AG04450 (cell line): ENCODE results near the gene ZNF740. TPM values are rescaled to one million over a fixed set of nuclear protein-coding genes. Genes with fewer than 3 reads are reported as not detected.

Source experiments
- CTCF ChIA-PET: fragments of 300-600, 350-600 bp; formaldehyde crosslinking; extraction: SDS; loops from one replicate; lab custom pipeline; 2022; ENCODE audit warnings: antibody characterized with exemption, inconsistent platforms; lab: Charles Lee
- POLR2A ChIA-PET: fragments of 350-600 bp; formaldehyde crosslinking; extraction: SDS; loops from one replicate; lab custom pipeline; 2021; ENCODE audit warnings: antibody characterized with exemption, inconsistent platforms; lab: Yijun Ruan, JAX
- DNase-seq: peaks from one replicate; pipeline ENCODE4 v3.0.0-alpha.2; 2011; ENCODE audit warnings: low read depth, low spot score
- H3K27ac ChIP-seq: one replicate; pipeline ENCODE4 v1.5.1; 2012; ENCODE audit warnings: low read depth, low read length, control low read depth
- H3K27me3 ChIP-seq: one replicate; pipeline ENCODE4 v1.6.0; 2012; ENCODE audit warnings: low read length; ENCODE audit not compliant: control insufficient read depth, insufficient read depth
- H3K4me3 ChIP-seq: 2 replicates; pipeline ENCODE4 v1.5.1; 2011; ENCODE audit warnings: mild to moderate bottlenecking, low read depth, low read length, control low read depth
- H3K9me3 ChIP-seq: 2 replicates; pipeline ENCODE4 v1.5.1; 2012; ENCODE audit warnings: low read length; ENCODE audit not compliant: control insufficient read depth, insufficient read depth
- polyA plus RNA-seq: library from polyadenylated mRNA; depleted of rRNA; stranded (reverse); fragments of >200 nt; gene quantifications from 2 replicates; pipeline ENCODE4 v1.2.3, GENCODE V29; 2011
- TF ChIP-seq, protein P1 (sequence below): IDR thresholded peaks from 2 replicates; pipeline ENCODE4 v1.5.1; 2011; ENCODE audit warnings: low read depth, low read length, control low read depth, inconsistent platforms

The ZNF740 gene
- polyA plus RNA-seq, 1 experiment: 21.7 TPM

DNA sequence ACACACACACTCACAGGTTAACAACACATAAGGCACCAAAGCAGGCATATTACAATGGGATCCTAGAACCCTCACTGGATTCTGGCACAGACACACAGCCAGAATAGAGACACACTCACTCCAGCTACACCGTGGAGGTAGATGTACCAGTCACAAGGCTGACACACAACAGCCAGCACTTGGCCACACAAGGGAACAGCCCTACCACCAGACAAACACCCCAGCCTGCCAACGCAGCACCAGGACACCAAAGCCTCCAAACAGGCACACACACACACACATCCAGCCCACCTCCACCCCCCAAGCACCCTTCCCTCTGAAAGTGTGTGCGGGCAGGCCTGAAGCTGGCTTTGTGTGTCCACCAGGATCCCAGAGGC is 37.4 kb downstream of the ZNF740 start:
- TF ChIP-seq, protein P1, sequence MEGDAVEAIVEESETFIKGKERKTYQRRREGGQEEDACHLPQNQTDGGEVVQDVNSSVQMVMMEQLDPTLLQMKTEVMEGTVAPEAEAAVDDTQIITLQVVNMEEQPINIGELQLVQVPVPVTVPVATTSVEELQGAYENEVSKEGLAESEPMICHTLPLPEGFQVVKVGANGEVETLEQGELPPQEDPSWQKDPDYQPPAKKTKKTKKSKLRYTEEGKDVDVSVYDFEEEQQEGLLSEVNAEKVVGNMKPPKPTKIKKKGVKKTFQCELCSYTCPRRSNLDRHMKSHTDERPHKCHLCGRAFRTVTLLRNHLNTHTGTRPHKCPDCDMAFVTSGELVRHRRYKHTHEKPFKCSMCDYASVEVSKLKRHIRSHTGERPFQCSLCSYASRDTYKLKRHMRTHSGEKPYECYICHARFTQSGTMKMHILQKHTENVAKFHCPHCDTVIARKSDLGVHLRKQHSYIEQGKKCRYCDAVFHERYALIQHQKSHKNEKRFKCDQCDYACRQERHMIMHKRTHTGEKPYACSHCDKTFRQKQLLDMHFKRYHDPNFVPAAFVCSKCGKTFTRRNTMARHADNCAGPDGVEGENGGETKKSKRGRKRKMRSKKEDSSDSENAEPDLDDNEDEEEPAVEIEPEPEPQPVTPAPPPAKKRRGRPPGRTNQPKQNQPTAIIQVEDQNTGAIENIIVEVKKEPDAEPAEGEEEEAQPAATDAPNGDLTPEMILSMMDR: no peak
- CTCF ChIA-PET: interaction anchor here (1.3 to 4.3 kb wide), 4 partner anchors 58 to 127 kb away, joined by 4 to 23 read pairs (median 8); partner anchors contain the start of gene AAAS
- H3K9me3 ChIP-seq: no peaks in the 10 kb centered on the region; the same call in 1 of the 2 replicates
- DNase-seq: no peak
- no peaks in the 10 kb centered on the region for H3K27me3 ChIP-seq
- peak overlapping the region; percentile 80 for H3K4me3 ChIP-seq
- H3K27ac ChIP-seq: peak overlapping the region; percentile 31
- POLR2A ChIA-PET: interaction anchor here (0.8 kb wide), 1 partner anchor 127 kb away, joined by 3 read pairs; no protein-coding TSS in a partner anchor

DNA sequence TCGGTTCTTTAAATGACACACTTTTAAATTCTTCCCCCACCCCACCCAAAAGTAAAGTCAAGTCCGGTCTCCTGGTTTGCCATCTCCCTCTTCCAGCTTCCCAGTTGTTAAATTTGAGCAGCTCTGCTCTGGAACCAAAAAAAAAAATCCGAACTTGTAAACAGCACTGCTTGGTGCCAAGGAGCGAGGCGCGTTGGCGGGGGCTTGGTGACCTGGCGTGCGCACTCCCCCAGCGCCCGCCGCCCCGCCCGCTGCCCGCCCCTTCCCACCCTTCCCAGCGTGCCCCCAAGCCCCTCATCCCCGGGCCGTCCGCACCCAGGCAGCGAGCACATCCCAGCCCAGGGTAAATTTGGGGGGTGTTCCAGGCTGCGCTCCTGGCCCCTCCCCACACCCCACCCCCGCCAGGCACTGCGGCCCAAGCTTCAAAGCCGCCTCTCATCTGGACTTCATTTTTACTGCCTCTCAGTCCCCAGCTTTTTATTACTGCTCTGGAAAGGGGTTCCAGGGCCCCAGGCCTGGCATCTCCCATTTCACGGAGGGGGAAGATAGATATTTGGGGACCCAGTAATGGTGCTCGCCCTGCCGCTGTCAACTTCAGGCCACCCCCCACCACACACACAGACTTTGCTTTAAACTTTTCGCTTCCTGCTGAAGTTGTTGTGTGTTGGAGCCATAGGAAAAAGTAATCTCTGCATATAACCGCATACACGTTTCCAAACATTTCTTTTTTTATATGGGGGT is 38.2 kb downstream of the ZNF740 start:
- ChIA-PET POLR2A (interaction anchor here (0.7 to 1.4 kb wide), 5 partner anchors 34 to 126 kb away, joined by 3 to 5 read pairs (median 3); partner anchors contain the start of gene AAAS), CTCF (interaction anchor here (1.0 to 4.3 kb wide), 4 partner anchors 59 to 126 kb away, joined by 3 to 23 read pairs (median 6); partner anchors contain the start of gene AAAS)
- H3K27ac ChIP-seq: peak overlapping the region; percentile 57
- peak overlapping the region; percentile 80 for H3K4me3 ChIP-seq
- H3K9me3 ChIP-seq: no peaks in the 10 kb centered on the region; the same call in 1 of the 2 replicates
- DNase-seq: no peak
- H3K27me3 ChIP-seq: no peaks in the 10 kb centered on the region
- TF ChIP-seq, protein P1: no peak

DNA sequence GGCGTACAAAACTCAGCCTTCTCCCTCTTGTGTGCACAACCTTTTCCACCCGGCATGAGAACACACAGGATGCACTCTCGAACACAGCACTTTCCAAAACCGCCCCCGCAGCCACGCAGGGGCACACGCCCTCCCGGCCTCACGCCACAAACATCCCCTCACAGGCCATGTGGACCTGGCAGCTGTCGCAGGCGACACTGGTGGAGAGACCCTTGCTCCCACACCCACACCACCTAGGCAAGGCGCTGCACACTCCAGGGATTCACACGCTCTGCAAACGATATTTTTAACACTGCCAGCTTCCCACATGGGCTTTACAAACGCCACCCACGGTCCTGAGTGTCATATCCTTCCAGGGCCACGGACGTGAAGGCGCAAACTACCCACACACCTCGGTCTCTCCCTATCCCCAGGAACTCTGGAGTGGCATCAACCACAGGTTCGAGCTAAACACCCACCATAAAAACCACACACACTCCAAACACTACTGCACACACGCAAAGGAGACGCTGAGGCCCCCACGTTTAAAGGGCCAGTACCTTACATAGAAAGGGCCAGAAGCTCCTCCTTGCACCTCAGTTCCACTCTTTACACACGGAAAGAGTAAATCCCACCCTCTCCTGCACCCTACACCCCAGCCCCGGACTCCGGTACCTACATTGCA is 38.9 kb downstream of the ZNF740 start:
- Histone ChIP-seq H3K27me3 (no peaks in the 10 kb centered on the region), H3K27ac (peak overlapping the region; percentile 57), H3K4me3 (peak overlapping the region; percentile 80), H3K9me3 (no peaks in the 10 kb centered on the region; the same call in 1 of the 2 replicates)
- ChIA-PET POLR2A (interaction anchor here (0.7 to 2.6 kb wide), 8 partner anchors 33 to 102 kb away, joined by 3 to 12 read pairs (median 4); partner anchors contain the start of genes AAAS, MYG1 and PFDN5), CTCF (interaction anchor here (1.0 to 4.3 kb wide), 3 partner anchors 101 to 126 kb away, joined by 3 to 23 read pairs (median 7); partner anchors contain the start of gene AAAS)
- no peak for DNase-seq
- TF ChIP-seq, protein P1: no peak

DNA sequence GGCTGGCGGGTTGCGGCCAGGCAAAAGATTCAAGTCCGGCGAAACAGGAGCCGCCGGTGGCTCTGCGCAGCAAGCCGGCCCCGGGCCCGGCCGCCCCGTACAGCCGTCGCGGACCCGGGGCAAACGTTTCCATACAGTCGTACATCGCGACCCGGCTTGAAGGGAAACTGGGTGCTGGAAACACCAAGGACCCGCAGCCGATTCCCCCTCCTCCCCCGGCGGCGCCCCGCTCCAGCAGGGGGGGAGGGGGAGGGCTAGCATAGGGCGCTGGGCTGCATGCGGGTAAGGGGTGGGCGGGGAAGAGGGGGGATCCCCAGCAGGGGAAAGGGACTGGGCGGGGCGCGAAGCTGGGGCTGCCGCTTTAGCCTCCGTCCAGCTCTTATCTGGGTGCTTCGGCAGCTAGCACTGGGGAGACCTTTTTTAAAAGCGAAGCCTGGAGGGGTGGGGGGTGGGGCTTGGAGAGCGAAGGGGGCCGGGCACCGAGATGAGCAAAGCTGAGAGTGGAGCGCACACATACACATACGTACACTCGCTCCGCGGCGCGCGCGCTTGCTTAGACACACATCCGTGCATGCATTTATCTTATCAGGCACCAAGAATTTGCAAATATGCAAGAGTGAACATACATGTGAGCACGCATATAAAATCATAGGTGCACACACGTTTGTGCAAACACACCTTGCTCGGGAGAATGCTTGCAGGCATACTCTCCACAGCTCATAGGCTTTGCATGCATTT is 39.6 kb downstream of the ZNF740 start:
- TF ChIP-seq, protein P1: no peak
- POLR2A ChIA-PET: interaction anchor here (0.6 to 2.6 kb wide), 9 partner anchors 10 to 213 kb away, joined by 3 to 12 read pairs (median 4); partner anchors contain the start of genes AAAS, MYG1 and PFDN5
- H3K27me3 ChIP-seq: no peaks in the 10 kb centered on the region
- peak overlapping the region; percentile 80 for H3K4me3 ChIP-seq
- CTCF ChIA-PET: interaction anchor here (2.0 to 4.3 kb wide), 2 partner anchors 101 to 125 kb away, joined by 7 to 23 read pairs; partner anchors contain the start of gene AAAS
- H3K9me3 ChIP-seq: no peaks in the 10 kb centered on the region; the same call in 1 of the 2 replicates
- H3K27ac ChIP-seq: peak overlapping the region; percentile 70
- no peak for DNase-seq
